HFF-Myc (cell line): ENCODE data around the gene EGLN3.
"Not testable (repeated sequence)": the region's sequence is repeated elsewhere in the genome, so short reads cannot be mapped to it uniquely, and the experiment has no call there.

Experiments used
- DNase-seq: peaks from one replicate; pipeline ENCODE4 v3.0.0-alpha.2; 2011; ENCODE audit warnings: low read depth; ENCODE audit errors: extremely low read depth
- H3K4me3 ChIP-seq: replicated peaks from 2 replicates; pipeline ENCODE4 v1.5.1; 2011; ENCODE audit warnings: low read depth, mild to moderate bottlenecking, control low read depth, low read length
- TF ChIP-seq, protein P1 (sequence below): IDR thresholded peaks from 2 replicates; pipeline ENCODE4 v1.5.1; 2012; ENCODE audit warnings: mild to moderate bottlenecking, low read depth, low read length, control low read depth; ENCODE audit errors: missing control alignments

EGLN3 gene

DNA sequence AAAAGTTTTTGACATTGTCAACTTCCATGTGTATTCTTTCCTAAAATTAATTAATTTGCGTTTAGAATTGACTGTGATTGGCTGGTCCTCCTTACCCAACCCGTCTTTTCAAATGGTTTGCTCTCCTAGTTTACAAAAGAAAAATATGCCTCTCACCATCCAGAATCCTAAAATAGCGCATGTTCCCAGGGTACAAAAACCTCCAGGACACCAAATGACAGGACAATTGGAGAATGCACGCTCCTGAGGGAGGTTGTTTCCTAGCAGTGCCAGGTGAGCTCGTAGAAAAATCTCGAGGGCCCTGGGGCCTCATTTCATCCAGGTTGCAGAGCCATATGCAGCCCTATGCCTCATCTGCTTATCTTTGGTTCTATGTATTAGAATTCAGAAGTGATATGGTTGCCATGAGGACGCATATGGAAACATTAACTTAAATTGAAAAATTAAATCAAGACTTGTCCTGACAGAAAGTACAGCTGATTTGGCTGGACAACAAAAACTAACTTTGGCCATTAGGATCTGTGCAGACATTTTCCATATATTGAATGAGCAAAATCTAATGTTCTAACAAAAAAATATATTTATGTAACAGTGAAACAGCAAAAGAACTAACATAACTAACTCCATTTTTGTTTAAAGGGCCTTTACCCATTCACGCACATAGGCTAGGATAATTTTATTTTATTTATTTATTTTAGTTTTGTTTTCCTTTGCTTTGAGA is 28.2 kb upstream of the EGLN3 start:
- H3K4me3 ChIP-seq: no peak overlapping the region
- TF ChIP-seq, protein P1, sequence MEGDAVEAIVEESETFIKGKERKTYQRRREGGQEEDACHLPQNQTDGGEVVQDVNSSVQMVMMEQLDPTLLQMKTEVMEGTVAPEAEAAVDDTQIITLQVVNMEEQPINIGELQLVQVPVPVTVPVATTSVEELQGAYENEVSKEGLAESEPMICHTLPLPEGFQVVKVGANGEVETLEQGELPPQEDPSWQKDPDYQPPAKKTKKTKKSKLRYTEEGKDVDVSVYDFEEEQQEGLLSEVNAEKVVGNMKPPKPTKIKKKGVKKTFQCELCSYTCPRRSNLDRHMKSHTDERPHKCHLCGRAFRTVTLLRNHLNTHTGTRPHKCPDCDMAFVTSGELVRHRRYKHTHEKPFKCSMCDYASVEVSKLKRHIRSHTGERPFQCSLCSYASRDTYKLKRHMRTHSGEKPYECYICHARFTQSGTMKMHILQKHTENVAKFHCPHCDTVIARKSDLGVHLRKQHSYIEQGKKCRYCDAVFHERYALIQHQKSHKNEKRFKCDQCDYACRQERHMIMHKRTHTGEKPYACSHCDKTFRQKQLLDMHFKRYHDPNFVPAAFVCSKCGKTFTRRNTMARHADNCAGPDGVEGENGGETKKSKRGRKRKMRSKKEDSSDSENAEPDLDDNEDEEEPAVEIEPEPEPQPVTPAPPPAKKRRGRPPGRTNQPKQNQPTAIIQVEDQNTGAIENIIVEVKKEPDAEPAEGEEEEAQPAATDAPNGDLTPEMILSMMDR: no peak
- no peak for DNase-seq

GRCh38 chr14:33972583-33973081 is 21.8 kb upstream of the EGLN3 start:
- TF ChIP-seq, protein P1: no peak
- DNase-seq: no peak
- no peak overlapping the region for H3K4me3 ChIP-seq

DNA sequence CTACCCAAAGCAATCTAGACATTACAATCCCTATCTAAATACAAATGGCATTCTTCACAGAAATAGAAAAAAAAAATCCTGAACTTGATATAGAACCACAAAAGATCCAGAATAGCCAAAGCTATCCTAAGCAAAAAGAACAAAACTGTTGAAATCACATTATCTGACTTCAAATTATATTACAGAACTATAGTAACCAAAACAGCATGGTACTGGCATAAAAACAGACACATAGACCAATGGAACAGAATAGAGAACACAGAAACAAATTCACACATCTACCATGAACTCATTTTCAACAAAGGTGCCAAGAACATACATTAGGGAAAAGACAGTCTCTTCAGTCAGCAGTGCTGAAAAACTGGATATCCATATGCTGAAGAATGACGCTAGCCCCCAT is 19.0 kb upstream of the EGLN3 start:
- H3K4me3 ChIP-seq, DNase-seq: not testable (repeated sequence)

GRCh38 chr14:33968722-33969121 is 17.8 kb upstream of the EGLN3 start:
- DNase-seq: no peak
- TF ChIP-seq, protein P1: no peak
- H3K4me3 ChIP-seq: no peak overlapping the region

DNA sequence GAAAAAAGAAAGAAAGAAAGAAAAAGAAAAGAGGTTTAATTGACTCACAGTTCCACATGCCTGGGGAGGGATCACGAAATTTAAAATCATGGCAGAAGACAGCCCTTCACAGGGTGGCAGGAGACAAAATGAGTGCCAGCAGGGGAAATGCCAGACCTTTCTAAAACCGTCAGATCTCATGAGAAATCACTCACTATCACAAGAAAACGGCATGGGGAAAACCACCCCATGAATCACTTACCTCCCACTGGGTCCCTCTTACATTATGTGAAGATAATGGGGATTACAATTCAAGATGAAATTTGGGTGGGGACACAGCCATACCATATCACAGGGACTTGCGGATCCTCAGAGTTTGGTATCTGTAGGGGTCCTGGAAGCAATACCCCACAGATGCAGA is 16.3 kb upstream of the EGLN3 start:
- DNase-seq: no peak
- TF ChIP-seq, protein P1: no peak
- no peak overlapping the region for H3K4me3 ChIP-seq

DNA sequence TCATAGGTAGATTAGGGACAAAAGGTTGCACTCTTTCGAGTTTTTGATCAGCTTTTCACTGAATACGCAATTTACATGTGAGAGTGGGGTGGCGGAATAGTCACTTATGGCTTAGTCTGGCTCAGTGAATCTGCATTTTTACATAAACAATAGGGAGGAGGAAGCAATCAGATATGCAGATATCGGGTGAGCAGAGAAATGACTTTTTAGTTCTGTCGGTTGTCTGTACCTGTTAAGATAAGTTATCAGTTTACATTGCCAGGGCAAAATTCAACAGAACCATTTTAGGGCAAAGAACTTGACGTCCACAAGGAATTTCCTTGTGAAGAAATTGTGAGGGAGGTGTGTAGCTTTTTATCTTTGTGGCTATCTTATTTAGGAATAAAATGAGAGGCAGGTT is 15.4 kb upstream of the EGLN3 start:
- no peak for DNase-seq
- H3K4me3 ChIP-seq: no peak overlapping the region
- TF ChIP-seq, protein P1: no peak

GRCh38 chr14:33964599-33965317 is 13.9 kb upstream of the EGLN3 start:
- no peak overlapping the region for H3K4me3 ChIP-seq
- DNase-seq: no peak
- TF ChIP-seq, protein P1: no peak
